Measurements from ENCODE around the gene BTBD2.

The BTBD2 gene

DNA sequence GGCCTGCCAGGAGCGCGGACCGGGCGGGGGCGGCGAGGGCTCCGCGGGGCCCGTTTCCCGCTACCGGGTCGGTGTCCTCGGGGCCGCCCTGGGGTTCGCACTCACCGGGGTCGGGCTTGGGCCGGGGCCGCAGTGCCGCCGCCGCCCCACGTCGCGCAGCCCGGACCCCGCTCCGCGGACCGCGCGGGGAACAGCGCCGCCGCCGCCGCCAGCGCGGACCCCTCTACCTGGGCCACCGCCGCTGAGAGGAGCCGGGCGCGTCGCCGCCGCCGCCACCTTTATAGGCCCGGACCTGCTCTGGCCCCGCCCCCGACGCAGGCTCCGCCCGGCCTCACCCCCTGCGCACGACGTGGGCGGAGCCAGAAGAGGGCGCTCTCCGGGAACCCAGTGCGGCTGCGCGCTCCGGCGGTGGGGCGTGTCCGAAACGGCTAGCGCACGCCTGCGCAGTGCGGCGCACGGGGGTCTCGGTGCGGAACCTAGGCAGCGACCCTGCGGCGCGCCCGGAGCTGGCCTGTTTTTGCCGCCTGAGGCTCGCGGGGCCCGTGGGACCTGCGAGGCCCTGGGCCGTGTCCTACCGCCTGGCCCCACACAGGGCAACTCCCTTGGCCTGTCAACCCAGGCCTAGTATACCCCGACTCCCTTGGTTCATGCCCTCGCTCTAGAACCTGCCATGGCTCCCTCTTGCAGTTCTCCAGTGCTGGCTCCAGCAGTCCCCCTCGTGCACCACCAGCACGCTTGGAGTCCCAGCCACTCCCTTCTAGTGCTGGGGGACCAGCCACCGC lies 35.7 kb upstream of the BTBD2 start, which contains the start of gene MKNK2:
Gene MKNK2 (minus strand): TSS at position 254 of the 782 bp plus-strand sequence. CDS start 393 bp downstream, outside the sequence.
- TF ChIP-seq ZFP3 (CRISPR knock-in tag; IDR thresholded peaks at IDR 0.05) (no peak), ZFP30 (CRISPR knock-in tag; IDR thresholded peaks at IDR 0.05) (no peak), GLIS3 (CRISPR knock-in tag; IDR thresholded peaks at IDR 0.05) (0 out of 2 replicates have a peak, but pooled peaks have one; percentile 33), OSR1 (CRISPR knock-in tag; IDR thresholded peaks at IDR 0.05) (no peak), ZC3H10 (CRISPR knock-in tag; IDR thresholded peaks at IDR 0.05) (0 out of 2 replicates have a peak, but pooled peaks have one; percentile 46), ZNF565 (CRISPR knock-in tag; conservative IDR thresholded peaks at IDR 0.05; ENCODE audit: low read depth) (no peak), ESRRG (CRISPR knock-in tag; IDR thresholded peaks at IDR 0.05) (no peak)
- TF ChIP-seq, protein P1, sequence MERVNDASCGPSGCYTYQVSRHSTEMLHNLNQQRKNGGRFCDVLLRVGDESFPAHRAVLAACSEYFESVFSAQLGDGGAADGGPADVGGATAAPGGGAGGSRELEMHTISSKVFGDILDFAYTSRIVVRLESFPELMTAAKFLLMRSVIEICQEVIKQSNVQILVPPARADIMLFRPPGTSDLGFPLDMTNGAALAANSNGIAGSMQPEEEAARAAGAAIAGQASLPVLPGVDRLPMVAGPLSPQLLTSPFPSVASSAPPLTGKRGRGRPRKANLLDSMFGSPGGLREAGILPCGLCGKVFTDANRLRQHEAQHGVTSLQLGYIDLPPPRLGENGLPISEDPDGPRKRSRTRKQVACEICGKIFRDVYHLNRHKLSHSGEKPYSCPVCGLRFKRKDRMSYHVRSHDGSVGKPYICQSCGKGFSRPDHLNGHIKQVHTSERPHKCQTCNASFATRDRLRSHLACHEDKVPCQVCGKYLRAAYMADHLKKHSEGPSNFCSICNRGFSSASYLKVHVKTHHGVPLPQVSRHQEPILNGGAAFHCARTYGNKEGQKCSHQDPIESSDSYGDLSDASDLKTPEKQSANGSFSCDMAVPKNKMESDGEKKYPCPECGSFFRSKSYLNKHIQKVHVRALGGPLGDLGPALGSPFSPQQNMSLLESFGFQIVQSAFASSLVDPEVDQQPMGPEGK (CRISPR knock-in tag; IDR thresholded peaks at IDR 0.05; ENCODE audit: borderline replicate concordance): 0 out of 2 replicates have a peak, but pooled peaks have one; percentile 35
- ATAC-seq: peak; percentile 73

DNA sequence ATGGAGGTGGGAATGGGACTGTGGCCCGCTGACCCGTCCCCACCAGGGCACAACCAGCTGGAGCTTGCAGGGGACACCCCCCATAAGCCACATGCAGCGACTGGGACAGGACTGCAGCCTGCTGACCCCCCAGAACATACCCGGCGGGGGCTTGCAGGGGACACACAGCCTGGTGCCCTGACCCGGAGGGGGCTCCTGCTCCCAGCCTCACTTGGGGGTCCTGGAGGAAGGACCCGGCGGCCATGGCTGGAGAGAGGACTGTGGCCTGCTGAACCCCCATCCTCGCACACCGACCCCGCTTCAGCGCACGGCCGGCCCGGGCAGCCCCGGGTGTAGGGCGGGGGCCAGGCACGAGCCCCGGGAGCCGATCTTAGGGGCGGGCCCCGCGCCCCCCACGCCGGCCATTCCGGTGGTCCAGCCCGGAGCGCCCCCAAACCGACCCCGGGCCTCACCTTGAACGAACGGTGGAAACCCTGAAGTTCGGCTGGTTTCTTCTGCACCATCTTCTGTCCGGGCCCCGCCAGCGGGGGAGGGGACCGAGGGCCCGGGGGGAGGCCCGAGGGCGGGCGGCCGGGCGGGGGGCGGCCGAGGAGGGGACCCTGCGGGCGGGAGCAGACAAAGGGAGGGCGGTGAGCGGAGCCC lies 35.0 kb upstream of the BTBD2 start:
- peak; percentile 16 for ATAC-seq
- no peak for TF ChIP-seq PPARA (CRISPR knock-in tag; IDR thresholded peaks at IDR 0.05; ENCODE audit: borderline replicate concordance)
- no peak for TF ChIP-seq SNAI2 (CRISPR knock-in tag; IDR thresholded peaks at IDR 0.05)
- TF ChIP-seq ESRRG (CRISPR knock-in tag; IDR thresholded peaks at IDR 0.05): no peak
- no peak for TF ChIP-seq TOX (CRISPR knock-in tag; IDR thresholded peaks at IDR 0.05; ENCODE audit: borderline replicate concordance)
- TF ChIP-seq ZNF8 (CRISPR knock-in tag; IDR thresholded peaks at IDR 0.05): no peak
- TF ChIP-seq, protein P2, sequence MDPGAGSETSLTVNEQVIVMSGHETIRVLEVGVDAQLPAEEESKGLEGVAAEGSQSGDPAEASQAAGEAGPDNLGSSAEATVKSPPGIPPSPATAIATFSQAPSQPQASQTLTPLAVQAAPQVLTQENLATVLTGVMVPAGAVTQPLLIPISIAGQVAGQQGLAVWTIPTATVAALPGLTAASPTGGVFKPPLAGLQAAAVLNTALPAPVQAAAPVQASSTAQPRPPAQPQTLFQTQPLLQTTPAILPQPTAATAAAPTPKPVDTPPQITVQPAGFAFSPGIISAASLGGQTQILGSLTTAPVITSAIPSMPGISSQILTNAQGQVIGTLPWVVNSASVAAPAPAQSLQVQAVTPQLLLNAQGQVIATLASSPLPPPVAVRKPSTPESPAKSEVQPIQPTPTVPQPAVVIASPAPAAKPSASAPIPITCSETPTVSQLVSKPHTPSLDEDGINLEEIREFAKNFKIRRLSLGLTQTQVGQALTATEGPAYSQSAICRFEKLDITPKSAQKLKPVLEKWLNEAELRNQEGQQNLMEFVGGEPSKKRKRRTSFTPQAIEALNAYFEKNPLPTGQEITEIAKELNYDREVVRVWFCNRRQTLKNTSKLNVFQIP (CRISPR knock-in tag; IDR thresholded peaks at IDR 0.05; ENCODE audit: borderline replicate concordance, low read depth): no peak
- TF ChIP-seq ZNF565 (CRISPR knock-in tag; conservative IDR thresholded peaks at IDR 0.05; ENCODE audit: low read depth): no peak

DNA sequence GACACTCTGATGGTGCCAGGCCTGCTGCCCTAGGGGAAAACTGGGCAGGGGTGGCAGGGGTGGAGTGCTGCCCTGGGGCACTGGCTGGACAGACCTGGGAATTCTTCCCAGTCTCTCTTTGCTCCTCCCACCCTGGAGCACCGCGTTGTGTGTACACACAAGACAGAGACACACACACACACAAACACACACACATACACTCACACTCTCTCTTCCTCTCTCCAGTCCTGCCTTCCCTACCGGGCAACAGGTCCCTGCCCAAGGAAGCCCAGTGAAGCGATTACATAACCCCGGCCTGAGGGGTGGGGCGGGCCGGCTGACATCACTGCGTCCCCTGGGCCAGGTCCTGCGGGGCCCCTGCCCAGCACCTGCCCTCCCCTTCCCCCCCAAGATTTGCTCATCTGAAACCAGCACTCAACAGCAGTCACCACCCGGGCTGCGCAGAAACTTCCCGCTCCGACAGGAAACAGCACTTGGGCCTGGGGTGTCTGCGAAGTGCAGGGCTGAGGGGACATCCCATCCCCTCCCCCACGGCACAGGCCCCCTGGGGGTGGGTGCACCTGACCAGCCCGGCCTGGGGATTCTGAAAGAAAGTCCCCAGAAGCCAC lies 34.3 kb upstream of the BTBD2 start:
- TF ChIP-seq ZC3H10 (CRISPR knock-in tag; IDR thresholded peaks at IDR 0.05) (no peak), PPARA (CRISPR knock-in tag; IDR thresholded peaks at IDR 0.05; ENCODE audit: borderline replicate concordance) (no peak), BACH2 (CRISPR knock-in tag; IDR thresholded peaks at IDR 0.05; ENCODE audit: borderline replicate concordance) (no peak), RARB (CRISPR knock-in tag; IDR thresholded peaks at IDR 0.05) (no peak), ZNF8 (CRISPR knock-in tag; IDR thresholded peaks at IDR 0.05) (no peak), TCF4 (CRISPR knock-in tag; IDR thresholded peaks at IDR 0.05; ENCODE audit: borderline replicate concordance) (no peak), TOX (CRISPR knock-in tag; IDR thresholded peaks at IDR 0.05; ENCODE audit: borderline replicate concordance) (no peak), ISL1 (CRISPR knock-in tag; IDR thresholded peaks at IDR 0.05) (no peak), ESRRG (CRISPR knock-in tag; IDR thresholded peaks at IDR 0.05) (no peak), ZFP30 (CRISPR knock-in tag; IDR thresholded peaks at IDR 0.05) (no peak), GLIS3 (CRISPR knock-in tag; IDR thresholded peaks at IDR 0.05) (no peak), ZNF565 (CRISPR knock-in tag; conservative IDR thresholded peaks at IDR 0.05; ENCODE audit: low read depth) (no peak), ZNF70 (CRISPR knock-in tag; IDR thresholded peaks at IDR 0.05) (no peak)
- TF ChIP-seq, protein P3, sequence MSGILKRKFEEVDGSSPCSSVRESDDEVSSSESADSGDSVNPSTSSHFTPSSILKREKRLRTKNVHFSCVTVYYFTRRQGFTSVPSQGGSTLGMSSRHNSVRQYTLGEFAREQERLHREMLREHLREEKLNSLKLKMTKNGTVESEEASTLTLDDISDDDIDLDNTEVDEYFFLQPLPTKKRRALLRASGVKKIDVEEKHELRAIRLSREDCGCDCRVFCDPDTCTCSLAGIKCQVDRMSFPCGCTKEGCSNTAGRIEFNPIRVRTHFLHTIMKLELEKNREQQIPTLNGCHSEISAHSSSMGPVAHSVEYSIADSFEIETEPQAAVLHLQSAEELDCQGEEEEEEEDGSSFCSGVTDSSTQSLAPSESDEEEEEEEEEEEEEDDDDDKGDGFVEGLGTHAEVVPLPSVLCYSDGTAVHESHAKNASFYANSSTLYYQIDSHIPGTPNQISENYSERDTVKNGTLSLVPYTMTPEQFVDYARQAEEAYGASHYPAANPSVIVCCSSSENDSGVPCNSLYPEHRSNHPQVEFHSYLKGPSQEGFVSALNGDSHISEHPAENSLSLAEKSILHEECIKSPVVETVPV (CRISPR knock-in tag; IDR thresholded peaks at IDR 0.05): no peak
- TF ChIP-seq, protein P1 (CRISPR knock-in tag; IDR thresholded peaks at IDR 0.05; ENCODE audit: borderline replicate concordance): no peak
- TF ChIP-seq, protein P4, sequence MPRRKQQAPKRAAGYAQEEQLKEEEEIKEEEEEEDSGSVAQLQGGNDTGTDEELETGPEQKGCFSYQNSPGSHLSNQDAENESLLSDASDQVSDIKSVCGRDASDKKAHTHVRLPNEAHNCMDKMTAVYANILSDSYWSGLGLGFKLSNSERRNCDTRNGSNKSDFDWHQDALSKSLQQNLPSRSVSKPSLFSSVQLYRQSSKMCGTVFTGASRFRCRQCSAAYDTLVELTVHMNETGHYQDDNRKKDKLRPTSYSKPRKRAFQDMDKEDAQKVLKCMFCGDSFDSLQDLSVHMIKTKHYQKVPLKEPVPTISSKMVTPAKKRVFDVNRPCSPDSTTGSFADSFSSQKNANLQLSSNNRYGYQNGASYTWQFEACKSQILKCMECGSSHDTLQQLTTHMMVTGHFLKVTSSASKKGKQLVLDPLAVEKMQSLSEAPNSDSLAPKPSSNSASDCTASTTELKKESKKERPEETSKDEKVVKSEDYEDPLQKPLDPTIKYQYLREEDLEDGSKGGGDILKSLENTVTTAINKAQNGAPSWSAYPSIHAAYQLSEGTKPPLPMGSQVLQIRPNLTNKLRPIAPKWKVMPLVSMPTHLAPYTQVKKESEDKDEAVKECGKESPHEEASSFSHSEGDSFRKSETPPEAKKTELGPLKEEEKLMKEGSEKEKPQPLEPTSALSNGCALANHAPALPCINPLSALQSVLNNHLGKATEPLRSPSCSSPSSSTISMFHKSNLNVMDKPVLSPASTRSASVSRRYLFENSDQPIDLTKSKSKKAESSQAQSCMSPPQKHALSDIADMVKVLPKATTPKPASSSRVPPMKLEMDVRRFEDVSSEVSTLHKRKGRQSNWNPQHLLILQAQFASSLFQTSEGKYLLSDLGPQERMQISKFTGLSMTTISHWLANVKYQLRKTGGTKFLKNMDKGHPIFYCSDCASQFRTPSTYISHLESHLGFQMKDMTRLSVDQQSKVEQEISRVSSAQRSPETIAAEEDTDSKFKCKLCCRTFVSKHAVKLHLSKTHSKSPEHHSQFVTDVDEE (CRISPR knock-in tag; IDR thresholded peaks at IDR 0.05): no peak
- peak; percentile 55 for ATAC-seq
